HCT116 (cell line): Measurements from ENCODE around the gene C1orf21. TPM values are rescaled to one million over a fixed set of nuclear protein-coding genes. Genes with fewer than 3 reads are reported as not detected.
A peak's percentile ranks its signal among the peaks of the same experiment; 100 is the strongest.

Experiments used
- ATAC-seq: fragments of 200-7000 bp; cut with Tn5 transposase; 2 replicates; pipeline ENCODE4 v1.9.1; 2020; ENCODE audit warnings: mild to moderate bottlenecking, moderate library complexity
- BruUV-seq: library from RNA; stranded (reverse); fragments of 400-500 nt; replicated peaks from 2 replicates; lab custom pipeline; 2021; lab: Mats Ljungman, UMichigan
- CTCF ChIA-PET: fragments of 300-600 bp; sonication (Branson Sonifier 250); formaldehyde crosslinking; loops from one replicate; lab custom pipeline; 2021; ENCODE audit warnings: antibody characterized with exemption; lab: Charles Lee
- POLR2A ChIA-PET: fragments of 300-600, 350-600 bp; sonication (Branson Sonifier 250); formaldehyde crosslinking; loops from one replicate; lab custom pipeline; 2021; ENCODE audit warnings: antibody characterized with exemption; lab: Charles Lee
- RAD21 ChIA-PET, 2 experiments: fragments of 300-600 bp; sonication (Branson Sonifier 250); formaldehyde crosslinking; loops; one replicate each; lab custom pipeline; 2023; ENCODE audit warnings: low total read pairs in 2 of 2; ENCODE audit not compliant: uncharacterized antibody in 2 of 2, unreplicated experiment in 2 of 2, low non-redundant PET in 1 of 2; lab: Charles Lee
- DNase-seq: peaks from one replicate; pipeline ENCODE4 v3.0.0-alpha.2; 2010; ENCODE audit warnings: low read depth, low spot score
- H2AFZ ChIP-seq: fragments of 200-600 bp; shearing (Covaris generic), sonication (generic); 2 replicates; pipeline ENCODE4 v1.6.1; 2017; ENCODE audit warnings: low read depth, mixed run types, mixed read lengths, antibody characterized with exemption, low read length; ENCODE audit not compliant: poor library complexity, severe bottlenecking
- H3K27ac ChIP-seq: 2 replicates; pipeline ENCODE4 v1.5.1; 2012; ENCODE audit warnings: low read depth, low read length
- H3K27me3 ChIP-seq: fragments of 200-600 bp; sonication (generic); 2 replicates; pipeline ENCODE4 v1.6.1; 2016; ENCODE audit warnings: mixed run types, low read length, mixed read lengths; ENCODE audit not compliant: insufficient read depth
- H3K36me3 ChIP-seq, 2 experiments: fragments of 200-500 bp in 1 of 2; fragments of 200-600 bp in 1 of 2; sonication (Bioruptor generic) in 1 of 2; sonication (generic) in 1 of 2; 2 replicates each; pipeline versions ENCODE4 v1.5.1 to v1.6.1; 2014 to 2016; ENCODE audit warnings: low read length in 2 of 2, inconsistent platforms in 1 of 2, mixed read lengths in 1 of 2, mixed run types in 1 of 2; ENCODE audit not compliant: insufficient read depth in 2 of 2, control insufficient read depth in 1 of 2
- H3K4me1 ChIP-seq, 2 experiments: fragments of 200-600 bp in 1 of 2; sonication (generic) in 1 of 2; 2 replicates each; pipeline versions ENCODE4 v1.5.1 to v1.6.1; 2012 to 2017; ENCODE audit warnings: low read length in 2 of 2, inconsistent platforms in 1 of 2, mild to moderate bottlenecking in 1 of 2, mixed read lengths in 1 of 2, mixed run types in 1 of 2, moderate library complexity in 1 of 2; ENCODE audit not compliant: insufficient read depth in 2 of 2, control insufficient read depth in 1 of 2
- H3K4me2 ChIP-seq: fragments of 200-600 bp; sonication (generic); 2 replicates; pipeline ENCODE4 v1.6.1; 2017; ENCODE audit warnings: mixed run types, low read length, mixed read lengths
- H3K4me3 ChIP-seq, 2 experiments: fragments of 200-600 bp in 1 of 2; sonication (generic) in 1 of 2; replicated peaks in 1 of 2; 2 replicates each; pipeline ENCODE4 v1.5.1; 2011 to 2016; ENCODE audit warnings: low read length in 2 of 2, control low read depth in 1 of 2, low read depth in 1 of 2, mild to moderate bottlenecking in 1 of 2, mixed read lengths in 1 of 2, mixed run types in 1 of 2
- H3K79me2 ChIP-seq: fragments of 200-600 bp; sonication (generic); 2 replicates; pipeline ENCODE4 v1.6.1; 2017; ENCODE audit warnings: mild to moderate bottlenecking, mixed run types, low read length, moderate library complexity, mixed read lengths; ENCODE audit not compliant: insufficient read depth
- H3K9ac ChIP-seq: fragments of 200-600 bp; sonication (generic); 2 replicates; pipeline ENCODE4 v1.6.1; 2016; ENCODE audit warnings: low read length, mixed read lengths
- H3K9me2 ChIP-seq: fragments of 200-600 bp; sonication (generic), shearing (Covaris generic); 2 replicates; pipeline ENCODE4 v1.6.1; 2017; ENCODE audit warnings: mixed run types, mild to moderate bottlenecking, moderate library complexity; ENCODE audit not compliant: insufficient read depth
- H3K9me3 ChIP-seq, 2 experiments: fragments of 200-500 bp in 1 of 2; fragments of 200-600 bp in 1 of 2; sonication (Bioruptor generic) in 1 of 2; sonication (generic) in 1 of 2; 2 replicates each; pipeline ENCODE4 v1.6.1; 2014 to 2017; ENCODE audit warnings: low read length in 2 of 2, mixed read lengths in 2 of 2, inconsistent platforms in 1 of 2, low read depth in 1 of 2, mild to moderate bottlenecking in 1 of 2, mixed run types in 1 of 2, moderate library complexity in 1 of 2; ENCODE audit not compliant: control insufficient read depth in 1 of 2, insufficient read depth in 1 of 2
- H4K20me1 ChIP-seq: fragments of 200-600 bp; sonication (generic), shearing (Covaris generic); 2 replicates; pipeline ENCODE4 v1.6.1; 2017; ENCODE audit warnings: mixed run types, mild to moderate bottlenecking, moderate library complexity; ENCODE audit not compliant: insufficient read depth
- CBX3 ChIP-seq: IDR thresholded peaks from 2 replicates; pipeline ENCODE4 v1.6.1; 2012; ENCODE audit warnings: low read depth
- CEBPB ChIP-seq: IDR thresholded peaks from 2 replicates; pipeline ENCODE4 v1.6.1; 2012; ENCODE audit warnings: low read depth
- EGR1 ChIP-seq: IDR thresholded peaks from 2 replicates; pipeline ENCODE4 v1.6.1; 2012; ENCODE audit warnings: low read depth
- EZH2 ChIP-seq: fragments of 200-600 bp; sonication (generic); IDR thresholded peaks from 2 replicates; pipeline ENCODE4 v1.6.1; 2017; ENCODE audit warnings: antibody characterized with exemption, mixed run types
- EZH2phosphoT487 ChIP-seq: fragments of 200-600 bp; IDR thresholded peaks from 2 replicates; pipeline ENCODE4 v1.6.1; 2018; ENCODE audit warnings: antibody characterized with exemption, borderline replicate concordance
- JUND ChIP-seq: IDR thresholded peaks from 2 replicates; pipeline ENCODE4 v1.6.1; 2012
- POLR2A ChIP-seq: IDR thresholded peaks from 2 replicates; pipeline ENCODE4 v1.7.0; 2011; ENCODE audit warnings: borderline replicate concordance; ENCODE audit not compliant: insufficient read depth, insufficient read length; ENCODE audit errors: extremely low read depth
- RAD21 ChIP-seq: IDR thresholded peaks from 2 replicates; pipeline ENCODE4 v1.6.1; 2012; ENCODE audit warnings: low read depth, mild to moderate bottlenecking
- SIN3A ChIP-seq: IDR thresholded peaks from 2 replicates; pipeline ENCODE4 v1.6.1; 2012; ENCODE audit warnings: low read depth
- SP1 ChIP-seq: IDR thresholded peaks from 2 replicates; pipeline ENCODE4 v1.6.1; 2012; ENCODE audit warnings: low read depth
- SRF ChIP-seq: IDR thresholded peaks from 2 replicates; pipeline ENCODE4 v1.6.1; 2012; ENCODE audit warnings: low read depth
- intact Hi-C: fragments of 100-400 bp; cut with micrococcal nuclease; formaldehyde crosslinking; loops from 2 replicates; pipeline ENCODE4 v1.10.0; 2022
- total RNA-seq: library from RNA; stranded (reverse); gene quantifications from one replicate; pipeline ENCODE4 v1.2.1, GENCODE V29; 2021; ENCODE audit not compliant: unreplicated experiment
- TF ChIP-seq, protein P1 (sequence below), 3 experiments: fragments of 200-600 bp in 1 of 3; sonication (generic) in 1 of 3; IDR thresholded peaks in 2 of 3; conservative IDR thresholded peaks in 1 of 3; 2 replicates each; pipeline ENCODE4 v1.5.1; 2012 to 2017; ENCODE audit warnings: low read depth in 2 of 3, low read length in 2 of 3, antibody characterized with exemption in 1 of 3, borderline replicate concordance in 1 of 3, control low read depth in 1 of 3, mild to moderate bottlenecking in 1 of 3, mixed read lengths in 1 of 3, mixed run types in 1 of 3, moderate library complexity in 1 of 3; ENCODE audit not compliant: insufficient read depth in 1 of 3
- TF ChIP-seq, protein P2 (sequence below): IDR thresholded peaks from 2 replicates; pipeline ENCODE4 v1.6.1; 2012
- TF ChIP-seq, protein P3 (sequence below): IDR thresholded peaks from 2 replicates; pipeline ENCODE4 v1.6.1; 2012; ENCODE audit warnings: low read depth

C1orf21 gene
- total RNA-seq, 1 experiment from 2014 or later = 8.9 TPM

DNA sequence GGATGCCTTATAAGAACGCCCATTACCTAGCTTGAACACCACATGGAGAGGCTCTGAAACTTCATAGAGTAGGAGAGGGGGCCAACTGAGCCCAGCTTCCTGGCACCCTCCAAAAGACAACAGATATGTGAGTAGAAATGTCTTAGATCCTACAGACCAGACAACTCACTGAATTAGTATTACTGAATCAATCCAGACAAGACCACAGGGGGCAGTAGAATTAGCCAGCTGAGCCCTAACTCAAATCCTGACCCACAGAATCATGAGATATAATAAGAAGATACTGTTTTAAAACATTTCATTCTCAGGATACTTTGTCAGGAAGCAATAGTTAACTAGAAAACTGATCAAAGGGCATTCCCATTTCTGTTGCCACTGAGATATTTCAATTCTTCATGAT is 45.8 kb upstream of the C1orf21 start:
- H3K9me3 ChIP-seq = no peaks in the 10 kb centered on the region
- no peaks in the 10 kb centered on the region for H3K27me3 ChIP-seq
- DNase-seq (no peak), ATAC-seq (peak; percentile 55; the same call in 1 of the 2 replicates)
- BruUV-seq = no TSS peak
- no peaks in the 10 kb centered on the region for H4K20me1 ChIP-seq
- POLR2A ChIA-PET = no interaction called here
- CTCF ChIA-PET = interaction anchor here (0.6 to 1.1 kb wide), 3 partner anchors 10 to 105 kb away, joined by 3 to 4 read pairs (median 3); no protein-coding TSS in a partner anchor
- H3K36me3 ChIP-seq = no peaks in the 10 kb centered on the region
- RAD21 ChIA-PET = no interaction called here
- no peaks in the 10 kb centered on the region for H3K79me2 ChIP-seq
- intact Hi-C loops = no loop called here
- H3K9ac ChIP-seq = no peak overlapping the region
- H3K4me3 ChIP-seq = no peak overlapping the region
- no peaks in the 10 kb centered on the region for H3K4me1 ChIP-seq
- H3K27ac ChIP-seq = no peak overlapping the region
- TF ChIP-seq CBX3 (no peak), RAD21 (peak; percentile 31)
- TF ChIP-seq, protein P1, sequence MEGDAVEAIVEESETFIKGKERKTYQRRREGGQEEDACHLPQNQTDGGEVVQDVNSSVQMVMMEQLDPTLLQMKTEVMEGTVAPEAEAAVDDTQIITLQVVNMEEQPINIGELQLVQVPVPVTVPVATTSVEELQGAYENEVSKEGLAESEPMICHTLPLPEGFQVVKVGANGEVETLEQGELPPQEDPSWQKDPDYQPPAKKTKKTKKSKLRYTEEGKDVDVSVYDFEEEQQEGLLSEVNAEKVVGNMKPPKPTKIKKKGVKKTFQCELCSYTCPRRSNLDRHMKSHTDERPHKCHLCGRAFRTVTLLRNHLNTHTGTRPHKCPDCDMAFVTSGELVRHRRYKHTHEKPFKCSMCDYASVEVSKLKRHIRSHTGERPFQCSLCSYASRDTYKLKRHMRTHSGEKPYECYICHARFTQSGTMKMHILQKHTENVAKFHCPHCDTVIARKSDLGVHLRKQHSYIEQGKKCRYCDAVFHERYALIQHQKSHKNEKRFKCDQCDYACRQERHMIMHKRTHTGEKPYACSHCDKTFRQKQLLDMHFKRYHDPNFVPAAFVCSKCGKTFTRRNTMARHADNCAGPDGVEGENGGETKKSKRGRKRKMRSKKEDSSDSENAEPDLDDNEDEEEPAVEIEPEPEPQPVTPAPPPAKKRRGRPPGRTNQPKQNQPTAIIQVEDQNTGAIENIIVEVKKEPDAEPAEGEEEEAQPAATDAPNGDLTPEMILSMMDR (IDR thresholded peaks at IDR 0.05 in 2 of 3, conservative IDR thresholded peaks at IDR 0.05 in 1 of 3; ENCODE audit: borderline replicate concordance in 1 of 3, insufficient read depth in 1 of 3, low read depth in 2 of 3, low read length in 2 of 3) = peak in 2 of 3 experiments; percentile 30 to 42; a peak in 4 of 6 replicates
- H3K9me2 ChIP-seq = no peaks in the 10 kb centered on the region
- H3K4me2 ChIP-seq = no peak overlapping the region
- H2AFZ ChIP-seq = no peak overlapping the region

DNA sequence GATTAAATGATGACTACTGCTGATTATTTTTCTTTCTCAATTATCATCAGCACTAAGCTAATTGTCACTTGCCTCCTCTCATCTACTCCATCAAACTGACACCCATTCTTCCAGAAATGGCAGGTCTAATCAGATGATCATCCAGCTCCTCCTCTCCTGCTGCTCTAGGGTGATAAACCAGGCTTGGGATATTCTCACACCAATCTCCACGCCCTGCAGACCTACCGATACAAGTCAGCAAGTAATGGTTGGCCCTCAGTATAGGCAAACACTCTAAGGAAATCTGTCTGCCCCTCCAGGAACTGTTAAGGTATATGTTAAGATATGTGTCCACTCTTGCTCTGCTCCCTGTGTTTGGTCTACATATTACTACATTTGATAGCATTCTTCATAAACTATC is 36.3 kb upstream of the C1orf21 start:
- H3K4me1 ChIP-seq = no peaks in the 10 kb centered on the region
- no peaks in the 10 kb centered on the region for H3K36me3 ChIP-seq
- BruUV-seq = no TSS peak
- H3K9me2 ChIP-seq = no peaks in the 10 kb centered on the region
- no peak overlapping the region for H3K4me3 ChIP-seq
- H3K4me2 ChIP-seq = no peak overlapping the region
- H4K20me1 ChIP-seq = no peaks in the 10 kb centered on the region
- H2AFZ ChIP-seq = no peak overlapping the region
- ATAC-seq (no peak), DNase-seq (no peak)
- CTCF ChIA-PET = no interaction called here
- no peak overlapping the region for H3K9ac ChIP-seq
- H3K27ac ChIP-seq = no peak overlapping the region
- H3K79me2 ChIP-seq = no peaks in the 10 kb centered on the region
- no peaks in the 10 kb centered on the region for H3K9me3 ChIP-seq
- peaks cover 14% of the 10 kb centered on the region for H3K27me3 ChIP-seq
- POLR2A ChIA-PET = no interaction called here
- intact Hi-C loops = no loop called here
- RAD21 ChIA-PET = no interaction called here
- TF ChIP-seq SP1 = no peak
- TF ChIP-seq CEBPB = no peak
- TF ChIP-seq, protein P2, sequence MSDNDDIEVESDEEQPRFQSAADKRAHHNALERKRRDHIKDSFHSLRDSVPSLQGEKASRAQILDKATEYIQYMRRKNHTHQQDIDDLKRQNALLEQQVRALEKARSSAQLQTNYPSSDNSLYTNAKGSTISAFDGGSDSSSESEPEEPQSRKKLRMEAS = no peak
- no peak for TF ChIP-seq SIN3A
- TF ChIP-seq EZH2 = no peak
- no peak for TF ChIP-seq EGR1
- TF ChIP-seq, protein P3, sequence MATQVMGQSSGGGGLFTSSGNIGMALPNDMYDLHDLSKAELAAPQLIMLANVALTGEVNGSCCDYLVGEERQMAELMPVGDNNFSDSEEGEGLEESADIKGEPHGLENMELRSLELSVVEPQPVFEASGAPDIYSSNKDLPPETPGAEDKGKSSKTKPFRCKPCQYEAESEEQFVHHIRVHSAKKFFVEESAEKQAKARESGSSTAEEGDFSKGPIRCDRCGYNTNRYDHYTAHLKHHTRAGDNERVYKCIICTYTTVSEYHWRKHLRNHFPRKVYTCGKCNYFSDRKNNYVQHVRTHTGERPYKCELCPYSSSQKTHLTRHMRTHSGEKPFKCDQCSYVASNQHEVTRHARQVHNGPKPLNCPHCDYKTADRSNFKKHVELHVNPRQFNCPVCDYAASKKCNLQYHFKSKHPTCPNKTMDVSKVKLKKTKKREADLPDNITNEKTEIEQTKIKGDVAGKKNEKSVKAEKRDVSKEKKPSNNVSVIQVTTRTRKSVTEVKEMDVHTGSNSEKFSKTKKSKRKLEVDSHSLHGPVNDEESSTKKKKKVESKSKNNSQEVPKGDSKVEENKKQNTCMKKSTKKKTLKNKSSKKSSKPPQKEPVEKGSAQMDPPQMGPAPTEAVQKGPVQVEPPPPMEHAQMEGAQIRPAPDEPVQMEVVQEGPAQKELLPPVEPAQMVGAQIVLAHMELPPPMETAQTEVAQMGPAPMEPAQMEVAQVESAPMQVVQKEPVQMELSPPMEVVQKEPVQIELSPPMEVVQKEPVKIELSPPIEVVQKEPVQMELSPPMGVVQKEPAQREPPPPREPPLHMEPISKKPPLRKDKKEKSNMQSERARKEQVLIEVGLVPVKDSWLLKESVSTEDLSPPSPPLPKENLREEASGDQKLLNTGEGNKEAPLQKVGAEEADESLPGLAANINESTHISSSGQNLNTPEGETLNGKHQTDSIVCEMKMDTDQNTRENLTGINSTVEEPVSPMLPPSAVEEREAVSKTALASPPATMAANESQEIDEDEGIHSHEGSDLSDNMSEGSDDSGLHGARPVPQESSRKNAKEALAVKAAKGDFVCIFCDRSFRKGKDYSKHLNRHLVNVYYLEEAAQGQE = no peak
- no peak for TF ChIP-seq EZH2phosphoT487
- TF ChIP-seq CBX3 = no peak
- TF ChIP-seq RAD21 = no peak
- no peak for TF ChIP-seq JUND
- TF ChIP-seq SRF = no peak
- no peak for TF ChIP-seq POLR2A
